C4-2B (cell line): ENCODE measurements around the gene RELN.

ENCODE experiments used
- ZFX ChIP-seq: fragments of 450-650 bp; IDR thresholded peaks from 2 replicates; pipeline ENCODE4 v1.6.1; 2017
- TF ChIP-seq, protein P1 (sequence below): fragments of 450-650 bp; conservative IDR thresholded peaks from 2 replicates; pipeline ENCODE4 v1.5.1; 2017; ENCODE audit warnings: mild to moderate bottlenecking

DNA sequence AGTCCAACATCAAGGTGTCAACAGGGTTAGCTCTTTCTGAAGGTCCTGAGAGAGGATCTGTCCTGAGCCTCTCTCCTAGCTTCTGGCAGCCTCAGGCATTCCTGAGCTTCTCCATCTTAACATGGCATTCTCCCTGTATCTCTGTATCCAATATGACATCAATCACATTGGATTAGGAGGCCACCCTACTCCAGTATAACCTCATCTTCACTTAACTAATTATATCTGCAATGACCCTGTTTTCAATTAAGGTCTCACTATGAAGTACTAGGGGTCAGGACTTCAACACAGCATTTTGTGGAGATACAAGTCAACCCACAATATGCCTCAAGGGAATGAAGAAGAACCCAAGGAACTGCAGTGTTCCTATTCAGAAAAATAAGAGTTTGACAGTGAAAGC, 133.8 kb downstream of the RELN start:
- TF ChIP-seq, protein P1, sequence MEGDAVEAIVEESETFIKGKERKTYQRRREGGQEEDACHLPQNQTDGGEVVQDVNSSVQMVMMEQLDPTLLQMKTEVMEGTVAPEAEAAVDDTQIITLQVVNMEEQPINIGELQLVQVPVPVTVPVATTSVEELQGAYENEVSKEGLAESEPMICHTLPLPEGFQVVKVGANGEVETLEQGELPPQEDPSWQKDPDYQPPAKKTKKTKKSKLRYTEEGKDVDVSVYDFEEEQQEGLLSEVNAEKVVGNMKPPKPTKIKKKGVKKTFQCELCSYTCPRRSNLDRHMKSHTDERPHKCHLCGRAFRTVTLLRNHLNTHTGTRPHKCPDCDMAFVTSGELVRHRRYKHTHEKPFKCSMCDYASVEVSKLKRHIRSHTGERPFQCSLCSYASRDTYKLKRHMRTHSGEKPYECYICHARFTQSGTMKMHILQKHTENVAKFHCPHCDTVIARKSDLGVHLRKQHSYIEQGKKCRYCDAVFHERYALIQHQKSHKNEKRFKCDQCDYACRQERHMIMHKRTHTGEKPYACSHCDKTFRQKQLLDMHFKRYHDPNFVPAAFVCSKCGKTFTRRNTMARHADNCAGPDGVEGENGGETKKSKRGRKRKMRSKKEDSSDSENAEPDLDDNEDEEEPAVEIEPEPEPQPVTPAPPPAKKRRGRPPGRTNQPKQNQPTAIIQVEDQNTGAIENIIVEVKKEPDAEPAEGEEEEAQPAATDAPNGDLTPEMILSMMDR: no peak
- no peak for TF ChIP-seq ZFX
